Natural killer cell (primary cell): ENCODE results near the gene AP5S1. TPM values are rescaled to one million over a fixed set of nuclear protein-coding genes. Genes with fewer than 3 reads are reported as not detected.

Experiments
- ATAC-seq, 3 donors: fragments of 150-1000 bp in 2 of 3; fragments of 200-7000 bp in 1 of 3; cut with Tn5 transposase; 1 replicate in 1 of 3; 2 replicates in 2 of 3; pipeline ENCODE4 v1.10.0; 2021; ENCODE audit warnings: mild to moderate bottlenecking in 2 of 3, moderate library complexity in 2 of 3
- DNase-seq, 2 donors: peaks; one replicate each; pipeline versions ENCODE4 v3.0.0 to v3.0.0-alpha.2; 2013 to 2021; ENCODE audit warnings: mixed read lengths in 1 of 2
- H3K27ac ChIP-seq: one replicate; pipeline ENCODE4 v1.5.1; 2013; ENCODE audit warnings: mild to moderate bottlenecking, low read length
- H3K27me3 ChIP-seq: one replicate; pipeline ENCODE4 v1.6.1; 2013; ENCODE audit warnings: low read length; ENCODE audit not compliant: control insufficient read depth, insufficient read depth
- H3K36me3 ChIP-seq: one replicate; pipeline ENCODE4 v1.6.1; 2013; ENCODE audit warnings: low read length; ENCODE audit not compliant: control insufficient read depth, insufficient read depth
- H3K4me1 ChIP-seq: one replicate; pipeline ENCODE4 v1.6.1; 2013; ENCODE audit warnings: low read length; ENCODE audit not compliant: control insufficient read depth, insufficient read depth
- H3K4me3 ChIP-seq: one replicate; pipeline ENCODE4 v1.5.1; 2013; ENCODE audit warnings: low read length
- H3K9me3 ChIP-seq: one replicate; pipeline ENCODE4 v1.6.1; 2013; ENCODE audit warnings: low read length; ENCODE audit not compliant: control insufficient read depth, insufficient read depth
- H3K27ac Mint-ChIP-seq, 2 donors: one replicate each; pipeline ENCODE4 v1.8.0; 2022; ENCODE audit warnings: mild to moderate bottlenecking in 2 of 2, mixed read lengths in 2 of 2, moderate library complexity in 1 of 2
- H3K27me3 Mint-ChIP-seq, 2 donors: one replicate each; pipeline ENCODE4 v1.8.0; 2022; ENCODE audit warnings: low read depth in 2 of 2, mixed read lengths in 2 of 2
- H3K36me3 Mint-ChIP-seq: one replicate; pipeline ENCODE4 v1.8.0; 2022; ENCODE audit warnings: mixed read lengths
- H3K4me1 Mint-ChIP-seq, 2 donors: one replicate each; pipeline ENCODE4 v1.8.0; 2022; ENCODE audit warnings: mixed read lengths in 2 of 2
- H3K4me3 Mint-ChIP-seq: one replicate; pipeline ENCODE4 v1.8.0; 2022; ENCODE audit warnings: mild to moderate bottlenecking, moderate library complexity, mixed read lengths
- H3K9me3 Mint-ChIP-seq, 2 donors: one replicate each; pipeline ENCODE4 v1.8.0; 2022; ENCODE audit warnings: mixed read lengths in 2 of 2
- CTCF ChIP-seq: fragments of 200-600 bp; IDR thresholded peaks from one replicate; pipeline ENCODE4 v1.8.0; 2022; ENCODE audit warnings: antibody characterized with exemption
- WGBS: methylation state at CpG from one replicate; pipeline ENCODE4 v1.1.7; 2013; ENCODE audit warnings: missing lambda C conversion rate; ENCODE audit not compliant: insufficient coverage; 5-methylcytosine and 5-hydroxymethylcytosine counted together
- intact Hi-C: fragments of 100-400 bp; cut with micrococcal nuclease; formaldehyde crosslinking; loops from one replicate; pipeline ENCODE4 v1.14.2; 2022
- total RNA-seq, 4 donors: library from RNA; stranded (reverse); fragments of 120-200 nt in 1 of 4; gene quantifications; one replicate each; pipeline versions ENCODE4 v1.2.3 to v1.2.4, GENCODE V29; 2013 to 2022

AP5S1 gene
- total RNA-seq, 3 donors from 2014 or later (not counting 1 experiment from before 2014, with no cell fraction given) = 7.9 to 12.3 (median 12.1) TPM

GRCh38 chr20:3797226-3797545 is 23.2 kb upstream of the AP5S1 start:
- no peak for ATAC-seq
- no peaks in the 10 kb centered on the region for H3K9me3 Mint-ChIP-seq
- no peaks in the 10 kb centered on the region for H3K36me3 Mint-ChIP-seq
- H3K4me3 Mint-ChIP-seq = peak overlapping the region; percentile 97
- intact Hi-C loops = loop anchor here (5.0 kb wide), 1 partner anchor 50 kb away; the partner anchor contains the start of gene MAVS
- Histone ChIP-seq H3K27ac (peak overlapping the region; percentile 64), H3K4me3 (peak overlapping the region; percentile 87), H3K36me3 (peaks cover 30% of the 10 kb centered on the region), H3K4me1 (peaks cover 70% of the 10 kb centered on the region), H3K27me3 (no peaks in the 10 kb centered on the region), H3K9me3 (no peaks in the 10 kb centered on the region)
- WGBS = 72% methylated on average over 5 of the region's 5 CpGs
- DNase-seq = no peak
- TF ChIP-seq CTCF = no peak
- H3K27me3 Mint-ChIP-seq = no peaks in the 10 kb centered on the region
- H3K4me1 Mint-ChIP-seq = peaks cover 24 to 51% of the 10 kb centered on the region in 2 donors
- peak overlapping the region; percentile 96 for H3K27ac Mint-ChIP-seq

- intact Hi-C loops = loop anchor here (5.0 kb wide), 1 partner anchor 50 kb away; the partner anchor contains the start of gene MAVS
- Mint-ChIP-seq H3K4me1 (peaks cover 28 to 56% of the 10 kb centered on the region in 2 donors), H3K4me3 (peak overlapping the region; percentile 97), H3K27me3 (no peaks in the 10 kb centered on the region), H3K27ac (peak overlapping the region; percentile 96), H3K36me3 (peaks cover 4% of the 10 kb centered on the region), H3K9me3 (no peaks in the 10 kb centered on the region)
- ATAC-seq (peak in 2 of 3 donors; percentile 16 to 17), DNase-seq (peak in 1 of 2 donors; percentile 63)
- Histone ChIP-seq H3K4me3 (peak overlapping the region; percentile 87), H3K9me3 (no peaks in the 10 kb centered on the region), H3K36me3 (peaks cover 36% of the 10 kb centered on the region), H3K4me1 (peaks cover 76% of the 10 kb centered on the region), H3K27ac (peak overlapping the region; percentile 64), H3K27me3 (no peaks in the 10 kb centered on the region)
- WGBS = 50% methylated on average over 19 of the region's 19 CpGs
- TF ChIP-seq CTCF = no peak
Measured at GRCh38 chr20:3797592-3798372, 22.6 kb upstream of the AP5S1 start.

GRCh38 chr20:3798373-3798768 is 22.0 kb upstream of the AP5S1 start:
- Histone ChIP-seq H3K27ac (peak overlapping the region; percentile 64), H3K4me1 (peaks cover 82% of the 10 kb centered on the region), H3K4me3 (no peak overlapping the region), H3K27me3 (no peaks in the 10 kb centered on the region), H3K9me3 (no peaks in the 10 kb centered on the region), H3K36me3 (peaks cover 42% of the 10 kb centered on the region)
- TF ChIP-seq CTCF = no peak
- no peaks in the 10 kb centered on the region for H3K27me3 Mint-ChIP-seq
- WGBS = 79% methylated on average over 5 of the region's 5 CpGs
- H3K4me1 Mint-ChIP-seq = peaks cover 30 to 60% of the 10 kb centered on the region in 2 donors
- peaks cover 9% of the 10 kb centered on the region for H3K36me3 Mint-ChIP-seq
- H3K27ac Mint-ChIP-seq = peak overlapping the region; percentile 96
- no peak for ATAC-seq
- peak overlapping the region; percentile 97 for H3K4me3 Mint-ChIP-seq
- intact Hi-C loops = loop anchor here (5.0 kb wide), 1 partner anchor 49 kb away; the partner anchor contains the start of gene MAVS
- no peak for DNase-seq
- no peaks in the 10 kb centered on the region for H3K9me3 Mint-ChIP-seq
